Hematopoietic multipotent progenitor cell (in vitro differentiated cells): ENCODE measurements around the gene SMCO2. TPM values are rescaled to one million over a fixed set of nuclear protein-coding genes. Genes with fewer than 3 reads are reported as not detected.

Source experiments
- DNase-seq, 3 donors: peaks; one replicate each; pipeline ENCODE4 v3.0.0-alpha.2; 2011 to 2015; ENCODE audit warnings: low read depth in 2 of 3, low spot score in 2 of 3
- total RNA-seq: library from RNA; depleted of rRNA; stranded (reverse); fragments of >200 nt; gene quantifications from one replicate; pipeline ENCODE4 v1.2.3, GENCODE V29; 2012

SMCO2 gene
- total RNA-seq = not detected

DNA sequence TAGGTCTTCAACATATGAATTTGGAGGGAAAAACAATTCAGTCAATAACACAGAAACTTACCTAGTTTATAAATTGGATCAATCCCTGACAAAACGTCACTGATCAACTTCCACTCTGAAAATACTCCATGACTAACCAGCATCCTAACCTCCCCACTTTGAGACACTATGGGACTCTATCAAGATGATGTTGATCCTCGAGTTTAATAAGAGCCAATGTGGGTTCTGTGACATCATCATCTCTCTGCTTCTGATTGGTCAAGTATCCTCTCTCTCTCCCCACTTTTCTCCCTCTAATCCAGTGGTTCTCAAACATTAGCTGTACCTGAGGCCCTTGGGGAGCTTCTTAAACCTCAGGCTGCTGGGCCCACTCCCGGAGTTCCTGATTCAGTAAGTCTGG is at the start of gene SMCO2:
SMCO2 (plus strand) TSS at position 301 of the 400 bp plus-strand sequence. CDS start 23,896 bp downstream, outside the sequence.
- no peak for DNase-seq

DNA sequence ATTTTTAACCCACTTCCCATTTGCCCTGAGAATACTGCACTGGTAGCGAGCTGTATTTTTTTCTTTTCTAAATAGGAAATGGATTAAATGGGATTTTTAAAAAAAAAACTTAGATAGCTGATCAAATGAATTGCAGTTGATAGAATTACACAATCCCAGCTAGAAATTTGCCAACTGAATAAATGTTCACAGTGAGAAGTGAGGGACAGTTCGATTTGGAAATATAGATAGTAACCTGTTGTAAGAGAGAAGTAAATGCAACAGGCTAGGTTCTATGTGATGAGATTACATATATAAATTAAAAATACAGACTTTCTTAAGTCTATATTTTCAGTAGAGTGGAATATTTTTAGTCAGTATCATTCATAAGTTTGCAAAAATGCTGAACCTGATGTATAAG is 48.1 kb upstream of the SMCO2 start:
- DNase-seq = no peak

DNA sequence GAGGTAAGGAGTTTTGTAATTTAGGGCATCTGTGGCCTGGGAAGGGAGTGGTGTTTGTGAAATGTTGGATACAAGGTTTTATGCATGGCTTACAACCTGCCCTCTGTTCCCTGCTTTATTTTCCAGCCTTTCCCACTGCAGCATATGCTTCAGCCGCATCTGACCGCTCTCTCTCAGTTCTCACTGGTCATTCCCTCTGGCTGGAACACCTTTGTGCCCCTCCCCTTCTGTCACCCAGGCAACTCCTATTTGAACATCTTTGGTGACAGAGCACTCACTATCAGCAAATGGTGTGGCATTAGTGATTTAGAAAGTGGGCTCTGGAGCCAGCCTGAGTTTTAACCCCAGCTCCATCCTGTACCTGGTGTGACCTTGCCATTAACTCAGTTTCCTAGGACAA is 47.5 kb upstream of the SMCO2 start:
- DNase-seq = no peak

DNA sequence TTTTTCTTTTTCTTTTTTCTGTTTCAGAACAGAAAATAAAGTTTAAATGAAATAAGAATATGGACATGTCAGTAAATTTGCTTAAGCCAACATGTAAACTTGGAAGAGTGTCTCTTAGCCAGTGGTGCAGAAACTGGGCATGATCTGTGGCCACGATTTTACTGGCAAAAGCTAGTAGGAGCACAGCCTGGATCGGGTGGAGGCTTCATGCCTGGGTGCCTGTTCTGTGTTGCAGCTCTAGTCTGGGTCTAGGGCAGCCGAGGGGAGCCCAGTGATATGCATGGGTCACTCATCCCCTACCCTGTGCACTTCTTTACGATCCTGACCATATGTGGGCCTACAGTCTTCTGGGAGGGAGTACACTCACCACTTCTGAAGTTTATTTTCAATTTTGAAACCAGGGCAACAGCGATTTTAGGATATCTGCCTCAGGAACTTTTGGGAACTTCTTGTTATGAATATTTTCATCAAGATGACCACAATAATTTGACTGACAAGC is 45.6 kb upstream of the SMCO2 start:
- no peak for DNase-seq

DNA sequence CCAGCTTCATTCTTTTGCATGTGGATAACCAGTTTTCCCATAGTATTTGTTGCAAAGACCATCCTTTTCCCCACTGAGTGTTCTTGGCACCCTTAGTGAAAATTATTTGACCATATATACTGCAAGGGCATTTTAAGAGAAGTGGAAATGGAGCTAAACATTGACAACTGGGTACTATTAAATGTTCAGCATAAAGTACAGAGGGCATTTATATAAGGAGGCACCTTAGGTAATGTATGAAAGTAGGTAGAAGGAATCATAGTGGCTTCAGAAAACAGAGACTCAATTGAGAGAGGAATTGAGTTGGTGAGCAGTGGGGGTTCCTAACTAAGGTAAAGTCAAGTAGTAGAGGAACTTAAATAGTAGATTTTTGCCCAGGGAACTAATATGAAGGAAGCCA is 34.5 kb upstream of the SMCO2 start:
- no peak for DNase-seq

DNA sequence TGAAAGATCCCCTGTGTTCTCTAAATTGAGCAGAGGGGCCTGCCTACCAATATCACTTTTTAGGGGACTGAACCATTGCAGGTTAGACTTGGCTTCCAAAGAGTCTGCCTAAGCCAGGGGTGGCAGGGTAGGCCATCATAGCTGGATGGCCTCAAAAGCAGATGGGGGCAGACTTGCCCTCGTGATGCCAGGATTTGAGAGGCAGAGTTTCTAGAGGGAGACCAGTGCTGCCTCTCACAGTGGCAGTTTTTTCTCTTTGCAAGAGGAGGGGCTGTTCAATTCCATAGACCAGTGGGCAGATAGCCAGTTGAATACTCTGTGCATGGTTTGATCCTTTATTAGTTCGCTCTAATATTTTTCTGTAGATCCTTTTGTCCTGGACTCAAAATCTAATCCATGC is 23.8 kb upstream of the SMCO2 start:
- no peak for DNase-seq

DNA sequence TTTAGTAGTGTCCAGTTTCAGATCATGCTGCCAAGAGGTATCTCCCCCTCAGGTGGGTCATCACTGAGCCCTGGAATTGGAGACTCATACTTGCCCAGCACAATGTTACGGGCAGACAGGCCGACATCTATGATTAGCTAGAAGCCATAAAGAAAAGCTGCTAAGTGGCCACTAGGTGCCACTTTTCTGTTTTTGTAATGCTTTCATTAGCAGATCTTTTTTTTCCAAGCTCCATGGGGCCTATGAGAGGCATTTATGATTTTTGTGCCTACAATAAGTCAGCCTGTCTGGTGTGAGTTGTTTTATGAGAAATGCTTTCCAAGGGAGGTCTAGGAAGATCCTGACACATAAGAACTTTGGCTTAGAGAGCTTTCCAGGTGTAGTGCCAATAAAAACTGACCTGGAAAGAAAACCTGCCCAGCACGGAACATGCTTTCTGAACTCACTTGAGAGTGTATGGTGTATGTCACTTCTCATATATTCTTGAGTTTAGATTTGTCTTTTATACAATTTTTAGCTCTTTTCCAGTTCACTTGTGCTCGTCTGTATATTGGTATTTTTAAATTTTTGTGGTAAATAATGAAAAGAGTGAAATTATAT is 21.8 kb upstream of the SMCO2 start:
- peak in 2 of 3 donors; percentile 62 to 74 for DNase-seq

DNA sequence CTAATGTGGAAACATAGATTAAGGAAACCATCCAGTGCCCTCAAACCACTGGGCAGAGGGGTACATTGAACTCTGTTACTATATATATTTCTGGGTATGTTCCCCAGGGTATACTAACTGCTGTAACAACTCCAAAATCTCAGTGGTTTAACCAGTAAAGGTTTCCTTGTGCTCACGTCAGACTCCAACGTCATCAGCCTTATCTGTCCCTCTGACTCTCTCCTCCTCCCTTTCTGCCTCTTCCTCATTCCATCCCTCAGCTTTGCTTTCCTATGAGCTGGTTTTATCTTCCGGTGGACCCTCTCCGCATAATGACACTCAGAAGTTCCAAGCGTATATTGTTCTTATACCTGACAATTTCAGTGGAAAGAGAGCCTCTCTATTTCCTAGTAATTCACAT is 21.2 kb upstream of the SMCO2 start:
- DNase-seq = no peak

DNA sequence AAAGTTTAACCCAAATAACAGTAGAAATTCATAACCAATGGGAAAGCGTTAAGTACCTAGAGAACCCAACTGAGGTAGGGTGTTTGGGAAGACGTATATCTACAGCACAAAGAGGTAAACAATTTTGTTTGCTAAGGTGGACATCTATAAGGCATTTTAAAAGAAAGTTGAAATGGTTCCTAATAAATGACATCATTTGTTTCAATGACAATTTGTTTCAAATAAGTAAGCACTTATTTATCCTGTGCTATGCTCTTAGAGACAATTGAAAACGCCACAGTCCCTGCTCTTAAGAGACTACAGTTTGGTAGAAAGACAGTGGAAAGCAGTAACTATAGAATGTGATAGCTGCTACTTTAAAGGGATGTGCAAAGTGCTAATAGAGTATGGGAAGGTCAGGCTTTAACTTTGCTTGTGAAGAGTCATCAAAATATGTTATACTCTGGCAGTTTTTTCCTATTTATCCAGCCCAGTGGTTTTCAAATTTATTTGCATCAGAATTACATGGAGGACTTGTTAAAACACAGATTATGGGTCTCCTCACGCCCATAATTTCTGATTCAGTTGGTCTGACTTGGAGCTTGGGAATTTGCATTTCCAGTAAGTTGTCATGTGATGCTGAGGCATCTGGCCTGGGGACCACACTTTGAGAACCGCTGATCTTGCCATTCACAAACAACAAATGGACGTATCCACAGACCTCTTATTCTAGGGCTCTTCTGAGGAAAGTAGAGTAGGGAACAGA is 19.6 kb upstream of the SMCO2 start:
- no peak for DNase-seq

DNA sequence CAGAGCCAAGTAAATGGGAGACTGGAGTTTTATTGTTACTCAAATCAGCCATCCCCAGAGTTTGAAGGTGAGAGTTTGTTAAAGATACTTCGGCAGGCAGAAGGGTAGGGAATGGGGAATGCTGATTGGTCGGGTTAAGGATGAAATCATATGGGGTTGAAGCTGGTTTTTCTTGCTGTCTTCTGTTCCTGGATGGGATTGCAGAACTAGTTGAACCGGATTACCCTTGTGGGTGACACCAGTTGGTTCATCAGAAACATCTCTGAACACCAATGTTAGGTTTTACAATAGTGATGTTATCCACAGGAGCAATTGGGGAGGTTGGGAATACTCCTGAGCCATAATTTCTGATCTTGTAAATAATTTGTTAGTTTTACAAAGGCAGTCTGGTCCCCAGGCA is 18.7 kb upstream of the SMCO2 start:
- no peak for DNase-seq

DNA sequence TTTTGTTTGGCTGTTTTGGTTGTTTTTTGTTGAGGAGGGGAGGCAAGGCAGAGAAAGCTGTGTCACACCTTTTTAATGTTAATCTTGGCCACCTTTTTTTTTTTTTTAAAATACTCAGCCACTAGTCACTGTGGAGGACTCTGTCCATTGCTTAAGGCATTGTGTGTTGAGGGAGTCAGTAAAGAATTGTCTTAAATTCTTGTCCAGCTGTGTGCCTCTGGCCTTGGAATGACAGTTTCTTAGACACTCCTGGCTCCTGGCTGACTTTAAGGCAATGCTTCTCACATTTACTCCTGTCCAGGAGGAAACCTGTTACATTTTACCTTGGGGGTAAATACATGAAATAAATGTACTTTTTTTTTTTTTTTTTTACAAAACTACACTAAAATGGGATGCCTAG is 18.1 kb upstream of the SMCO2 start:
- no peak for DNase-seq

DNA sequence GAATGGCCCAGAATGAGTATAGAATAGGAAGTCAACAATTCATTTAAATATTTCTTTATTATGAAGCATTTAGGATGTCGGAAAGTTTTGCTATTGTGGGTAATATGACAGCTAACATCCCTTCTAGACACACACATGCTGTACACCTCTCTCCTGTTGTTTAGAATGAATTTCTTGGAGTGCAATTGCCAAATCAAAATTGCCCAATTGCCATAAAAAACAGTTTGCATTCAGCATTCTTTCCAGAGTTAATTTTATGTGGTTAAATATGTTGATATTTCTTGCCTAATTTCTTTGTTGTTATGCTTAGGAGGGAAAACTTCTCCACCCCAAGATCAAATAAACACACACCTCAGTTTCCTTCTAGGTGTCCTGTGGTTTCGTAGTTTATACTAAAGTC is 16.9 kb upstream of the SMCO2 start:
- DNase-seq = no peak

DNA sequence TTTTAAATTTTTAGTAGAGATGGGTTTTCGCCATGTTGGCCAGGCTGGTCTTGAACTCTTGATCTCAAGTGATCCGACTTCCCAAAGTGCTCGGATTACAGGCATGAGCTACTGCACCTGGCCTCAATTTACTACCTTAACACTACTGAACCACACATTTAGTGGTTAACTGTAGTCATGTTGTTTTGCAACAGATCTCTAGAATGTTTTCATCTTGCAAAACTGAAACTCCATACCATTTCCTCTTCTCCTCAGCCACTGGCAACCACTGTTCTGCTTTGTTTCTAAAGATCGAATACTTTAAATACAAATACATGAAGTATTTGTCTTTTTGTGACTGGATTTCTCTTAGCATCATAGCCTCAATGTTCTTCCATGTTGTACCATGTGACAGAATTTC is 15.4 kb upstream of the SMCO2 start:
- no peak for DNase-seq

DNA sequence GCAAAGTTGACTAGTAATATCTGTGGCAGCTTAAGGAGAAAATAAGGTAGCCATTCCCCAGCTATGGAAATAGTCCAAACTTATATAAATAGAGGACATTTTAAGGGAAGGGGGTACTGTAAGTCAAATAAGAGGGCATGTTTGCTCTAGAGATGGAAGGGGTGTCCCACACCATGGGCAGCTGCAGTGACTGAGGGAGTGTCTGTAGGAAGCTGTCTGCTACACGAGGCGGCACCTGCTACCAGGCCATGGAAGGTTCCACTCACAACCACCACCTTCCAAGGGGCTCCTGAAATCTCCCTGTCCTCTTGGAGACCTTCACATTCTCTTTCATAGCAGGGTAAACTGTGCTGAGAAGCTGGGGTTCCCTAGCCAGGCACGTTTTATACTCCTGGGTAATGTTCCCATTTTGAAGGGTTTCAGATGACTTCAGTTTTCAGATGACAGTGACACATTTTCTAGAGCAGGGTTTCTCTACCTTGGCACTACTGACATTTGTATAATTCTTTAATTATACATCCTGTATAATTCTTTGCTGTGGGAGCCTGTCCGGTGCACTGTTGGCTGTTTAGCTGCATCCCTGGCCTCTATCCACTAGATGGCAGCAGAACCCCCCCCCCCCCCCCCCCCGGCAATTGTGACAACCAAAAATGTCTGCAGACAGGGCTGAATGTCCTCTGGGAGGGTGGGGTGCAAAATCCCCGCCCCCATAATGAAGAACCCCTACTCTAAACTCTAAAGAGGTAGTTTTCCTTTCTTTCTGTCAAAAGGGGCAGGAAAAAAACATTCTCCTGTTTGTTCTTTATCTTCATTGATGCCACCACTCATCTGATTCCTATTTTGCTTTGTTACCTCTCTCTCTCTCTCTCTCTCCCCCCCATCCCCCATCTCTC is 11.6 kb upstream of the SMCO2 start:
- peak in 1 of 3 donors; percentile 55 for DNase-seq

DNA sequence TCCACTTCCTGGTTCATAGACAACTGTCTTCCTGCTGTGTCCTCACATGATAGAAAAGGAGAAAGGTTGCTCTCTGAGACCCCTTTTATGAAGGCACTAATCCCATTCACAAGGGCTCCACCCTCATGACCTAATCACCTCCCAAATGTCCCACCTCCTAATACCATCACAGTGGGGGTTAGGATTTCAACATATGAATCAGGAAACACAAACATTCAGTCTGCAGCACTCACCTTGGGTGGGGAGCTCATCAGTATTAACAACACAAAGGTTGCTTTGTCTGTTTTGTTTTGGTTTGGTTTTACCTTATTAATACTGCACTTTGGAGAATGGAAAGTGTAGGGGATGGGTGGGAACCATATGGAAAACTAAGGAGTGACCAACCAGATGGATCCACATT is 10.5 kb upstream of the SMCO2 start:
- no peak for DNase-seq

DNA sequence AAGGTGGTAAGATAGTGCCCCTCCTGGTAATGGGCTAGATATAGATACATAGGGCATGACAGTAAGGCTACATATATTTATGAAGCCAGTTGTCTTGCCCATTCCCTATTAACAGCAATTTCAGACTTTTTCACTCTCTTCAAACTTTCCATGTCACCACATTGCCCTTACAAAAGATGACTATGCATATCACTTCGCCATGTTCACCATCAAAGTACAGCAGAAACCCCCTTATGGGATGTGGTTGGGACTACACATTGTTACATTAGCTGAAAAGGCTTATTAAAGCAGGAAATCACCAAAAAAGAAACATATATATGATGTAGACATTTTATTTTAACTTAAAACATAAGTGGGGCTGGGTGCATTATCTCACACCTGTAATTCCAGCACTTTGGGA is 9.8 kb upstream of the SMCO2 start:
- DNase-seq = peak in 1 of 3 donors; percentile 47

DNA sequence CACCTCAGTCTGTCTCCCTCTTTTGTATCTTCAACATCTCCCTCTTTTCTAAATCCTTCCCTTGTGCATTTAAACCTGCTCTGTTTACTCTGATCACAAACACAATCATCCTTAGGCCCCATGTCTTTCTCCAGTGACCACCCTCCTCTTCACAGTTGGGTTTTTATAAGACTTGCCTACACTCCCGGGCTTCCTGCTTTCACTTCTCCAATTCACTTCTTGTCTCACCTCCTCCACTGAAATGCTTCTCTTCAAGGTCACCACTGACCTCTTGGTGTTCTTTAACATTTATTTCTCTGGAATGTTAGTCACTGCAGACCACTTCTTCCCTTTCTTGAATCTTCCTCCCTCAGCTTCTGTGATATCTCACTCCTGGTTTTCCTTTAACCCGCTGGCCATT is 8.7 kb upstream of the SMCO2 start:
- DNase-seq = no peak

DNA sequence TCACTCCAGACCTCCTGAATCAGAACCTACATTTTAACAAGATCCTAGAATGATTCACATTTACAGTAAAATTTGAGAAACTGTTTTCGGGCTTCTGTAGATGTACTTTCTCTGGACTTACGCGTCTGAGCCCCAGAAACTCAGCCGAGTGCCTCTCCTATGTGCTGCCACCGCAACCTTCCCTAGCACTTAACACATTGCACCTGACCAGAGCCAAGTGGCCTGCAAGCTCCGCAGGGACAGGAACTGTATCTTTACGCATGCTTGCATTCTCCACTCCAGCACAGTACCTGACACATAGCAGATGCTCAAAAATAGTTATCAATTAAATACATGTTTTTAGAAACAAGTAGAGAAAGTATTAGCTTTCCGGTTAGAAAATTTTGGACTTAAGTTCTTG is 1.2 kb downstream of the SMCO2 start:
- DNase-seq = no peak

DNA sequence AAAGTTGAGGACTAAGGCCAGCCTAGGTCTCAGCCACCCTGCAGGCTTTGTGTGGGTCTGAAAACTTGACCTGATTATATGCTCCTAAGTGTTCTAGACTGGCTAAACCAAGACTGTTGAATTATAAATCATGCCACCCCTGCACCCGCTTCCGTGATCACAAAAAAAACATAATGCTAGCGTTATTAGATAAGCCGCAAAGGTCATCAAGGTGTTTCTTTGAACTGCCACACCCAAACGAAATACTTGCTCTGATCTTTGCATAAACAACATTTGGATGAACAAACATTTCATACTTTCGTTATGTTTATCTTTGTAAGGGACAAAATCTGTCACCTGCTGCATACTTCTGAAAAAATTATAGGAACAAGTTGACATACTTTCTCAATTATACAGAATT is 2.5 kb downstream of the SMCO2 start:
- DNase-seq = no peak

DNA sequence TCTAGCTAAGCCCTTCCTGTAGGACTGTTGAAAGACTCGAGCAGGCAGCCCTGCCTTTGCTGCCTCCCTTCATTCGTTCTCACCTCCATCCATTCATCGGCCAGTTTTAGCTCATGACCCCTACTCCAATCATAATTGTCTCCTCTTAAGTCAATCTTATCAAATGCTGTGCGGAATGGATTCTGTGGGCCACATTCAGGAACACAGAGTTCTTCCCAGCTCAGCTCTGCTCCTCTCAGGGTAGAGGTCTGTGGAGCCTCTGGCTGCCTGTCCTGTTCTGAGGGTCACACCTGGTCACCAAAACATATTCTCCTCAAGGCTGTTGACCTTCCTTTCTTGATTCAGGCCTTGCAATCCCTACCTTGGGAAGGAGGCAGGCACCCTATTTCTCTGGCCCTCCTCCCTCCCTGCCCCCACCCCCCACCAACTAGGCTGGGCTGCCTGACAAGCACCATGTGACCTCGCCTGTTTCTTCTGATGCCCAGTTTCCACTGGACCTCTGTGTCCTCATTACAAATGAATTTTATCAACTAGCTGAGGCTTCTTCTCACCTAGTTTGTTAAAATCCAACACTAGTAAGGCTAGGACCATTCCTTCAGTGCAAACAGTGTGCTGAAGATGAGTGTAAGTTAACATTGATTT is 3.5 kb downstream of the SMCO2 start:
- DNase-seq = no peak
